Measurements from ENCODE around the gene RPS21. TPM values are rescaled to one million over a fixed set of nuclear protein-coding genes. Genes with fewer than 3 reads are reported as not detected.
A peak's percentile ranks its signal among the peaks of the same experiment; 100 is the strongest.

Gene RPS21
- total and polyA plus RNA-seq, 2 of the 13 experiments (the other 11 are each of a cell fraction or from before 2014, with no cell fraction given) = 2,647 to 11,063 TPM

DNA sequence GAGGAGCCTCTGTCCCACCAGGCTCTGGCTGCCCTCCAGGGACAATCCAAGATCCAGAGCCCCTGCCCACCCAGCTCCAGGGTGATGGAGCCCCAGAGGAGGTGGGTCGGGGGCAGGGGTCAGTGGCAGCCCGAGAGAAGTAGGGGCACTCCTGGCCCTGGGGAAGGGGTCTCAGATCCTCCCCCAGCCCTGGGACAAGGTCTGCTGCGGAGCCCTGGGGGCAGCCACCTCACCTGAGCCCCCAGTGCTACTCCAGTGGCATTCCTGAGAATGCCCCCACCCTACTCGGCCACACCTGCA is 17.1 kb upstream of the RPS21 start:
- Histone ChIP-seq H3K4me2 (ENCODE audit: low read depth, low read length) (peak overlapping the region; percentile 97), H3K4me1 (ENCODE audit: insufficient read depth, low read length) (peaks cover 75% of the 10 kb centered on the region), H3K9ac (ENCODE audit: insufficient read depth, low read depth, low read length) (peak overlapping the region; percentile 90), H3K36me3 (replicated peaks in 1 of 2; ENCODE audit: control insufficient read depth in 1 of 2, insufficient read depth in 2 of 2, low read length in 2 of 2) (no peaks in the 10 kb centered on the region), H4K20me1 (ENCODE audit: insufficient read depth, low read length) (peaks cover 13% of the 10 kb centered on the region), H3K27ac (ENCODE audit: extremely low read length, insufficient read depth, low read length) (peak overlapping the region; percentile 95), H3K4me3 (replicated peaks in 1 of 3; ENCODE audit: insufficient read depth in 1 of 3, low read depth in 2 of 3, low read length in 3 of 3) (peak overlapping the region; percentile 65 to 95 (median 91)), H2AFZ (ENCODE audit: low read length) (no peak overlapping the region), H3K27me3 (ENCODE audit: control insufficient read depth in 1 of 2, insufficient read depth in 2 of 2, low read length in 2 of 2) (no peaks in the 10 kb centered on the region), H3K79me2 (ENCODE audit: insufficient read depth, low read length) (peaks cover 22% of the 10 kb centered on the region), H3K9me3 (ENCODE audit: low read length) (no peaks in the 10 kb centered on the region)
- POLR2A ChIA-PET = interaction anchor here (0.6 to 10.1 kb wide), 12 partner anchors 13 to 584 kb away, joined by 3 to 187 read pairs (median 17); partner anchors contain the start of genes ADRM1, MTG2, OSBPL2 and RPS21
- FAIRE-seq (no peak), DNase-seq (ENCODE audit: low spot score) (no peak), ATAC-seq (no peak)
- intact Hi-C loops (cut with micrococcal nuclease; ENCODE audit: unreplicated experiment) = loop anchor here (2.0 to 10.0 kb wide), 3 partner anchors 15 to 1595 kb away; partner anchors contain the start of genes MRGBP and ZNF512B
- CTCF ChIA-PET (ENCODE audit: low intra/inter-chr PET ratio, low total read pairs) = interaction anchor here (2.5 kb wide), 1 partner anchor 68 kb away, joined by 10 read pairs; the partner anchor contains the start of gene ADRM1
- no CpG with 5 or more reads among the region's 4 CpGs for WGBS (ENCODE audit: low lambda C conversion rate)
- in situ Hi-C loops (cut with HindIII; ENCODE audit: extremely low pct_ligation_motif_present, low pct_unique_long_range_greater_than_20kb) = loop anchor here (5.0 kb wide), 1 partner anchor 67 kb away; the partner anchor contains the start of gene ADRM1
- no TSS peak for BruUV-seq (replicated peaks)
- TF ChIP-seq ZNF569 (CRISPR knock-in tag; IDR thresholded peaks at IDR 0.05; ENCODE audit: borderline replicate concordance) (no peak), ZNF121 (CRISPR knock-in tag; IDR thresholded peaks at IDR 0.05) (no peak), ZBTB38 (CRISPR knock-in tag; IDR thresholded peaks at IDR 0.05) (no peak), ZNF101 (CRISPR knock-in tag; IDR thresholded peaks at IDR 0.05; ENCODE audit: borderline replicate concordance, low read depth) (no peak), RBM39 (IDR thresholded peaks at IDR 0.05; ENCODE audit: low read depth, low read length, poor library complexity, severe bottlenecking) (no peak), ZNF644 (CRISPR knock-in tag; IDR thresholded peaks at IDR 0.05; ENCODE audit: low read depth) (no peak), ZBTB20 (CRISPR knock-in tag; IDR thresholded peaks at IDR 0.05; ENCODE audit: borderline replicate concordance, low read depth) (no peak), ZFP1 (CRISPR knock-in tag; IDR thresholded peaks at IDR 0.05) (no peak), ZFP62 (CRISPR knock-in tag; IDR thresholded peaks at IDR 0.05) (no peak), NBN (conservative IDR thresholded peaks at IDR 0.05) (no peak), ZFP82 (CRISPR knock-in tag; IDR thresholded peaks at IDR 0.05; ENCODE audit: borderline replicate concordance) (no peak), RBM22 (optimal IDR thresholded peaks at IDR 0.05; ENCODE audit: low read length) (no peak), ZNF772 (CRISPR knock-in tag; IDR thresholded peaks at IDR 0.05) (no peak)
- TF ChIP-seq, protein P1, sequence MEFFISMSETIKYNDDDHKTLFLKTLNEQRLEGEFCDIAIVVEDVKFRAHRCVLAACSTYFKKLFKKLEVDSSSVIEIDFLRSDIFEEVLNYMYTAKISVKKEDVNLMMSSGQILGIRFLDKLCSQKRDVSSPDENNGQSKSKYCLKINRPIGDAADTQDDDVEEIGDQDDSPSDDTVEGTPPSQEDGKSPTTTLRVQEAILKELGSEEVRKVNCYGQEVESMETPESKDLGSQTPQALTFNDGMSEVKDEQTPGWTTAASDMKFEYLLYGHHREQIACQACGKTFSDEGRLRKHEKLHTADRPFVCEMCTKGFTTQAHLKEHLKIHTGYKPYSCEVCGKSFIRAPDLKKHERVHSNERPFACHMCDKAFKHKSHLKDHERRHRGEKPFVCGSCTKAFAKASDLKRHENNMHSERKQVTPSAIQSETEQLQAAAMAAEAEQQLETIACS (CRISPR knock-in tag; IDR thresholded peaks at IDR 0.05) = no peak
- TF ChIP-seq, protein P2, sequence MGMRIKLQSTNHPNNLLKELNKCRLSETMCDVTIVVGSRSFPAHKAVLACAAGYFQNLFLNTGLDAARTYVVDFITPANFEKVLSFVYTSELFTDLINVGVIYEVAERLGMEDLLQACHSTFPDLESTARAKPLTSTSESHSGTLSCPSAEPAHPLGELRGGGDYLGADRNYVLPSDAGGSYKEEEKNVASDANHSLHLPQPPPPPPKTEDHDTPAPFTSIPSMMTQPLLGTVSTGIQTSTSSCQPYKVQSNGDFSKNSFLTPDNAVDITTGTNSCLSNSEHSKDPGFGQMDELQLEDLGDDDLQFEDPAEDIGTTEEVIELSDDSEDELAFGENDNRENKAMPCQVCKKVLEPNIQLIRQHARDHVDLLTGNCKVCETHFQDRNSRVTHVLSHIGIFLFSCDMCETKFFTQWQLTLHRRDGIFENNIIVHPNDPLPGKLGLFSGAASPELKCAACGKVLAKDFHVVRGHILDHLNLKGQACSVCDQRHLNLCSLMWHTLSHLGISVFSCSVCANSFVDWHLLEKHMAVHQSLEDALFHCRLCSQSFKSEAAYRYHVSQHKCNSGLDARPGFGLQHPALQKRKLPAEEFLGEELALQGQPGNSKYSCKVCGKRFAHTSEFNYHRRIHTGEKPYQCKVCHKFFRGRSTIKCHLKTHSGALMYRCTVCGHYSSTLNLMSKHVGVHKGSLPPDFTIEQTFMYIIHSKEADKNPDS (CRISPR knock-in tag; IDR thresholded peaks at IDR 0.05) = 0 out of 2 replicates have a peak, but pooled peaks have one; percentile 33
- TF ChIP-seq, protein P3, sequence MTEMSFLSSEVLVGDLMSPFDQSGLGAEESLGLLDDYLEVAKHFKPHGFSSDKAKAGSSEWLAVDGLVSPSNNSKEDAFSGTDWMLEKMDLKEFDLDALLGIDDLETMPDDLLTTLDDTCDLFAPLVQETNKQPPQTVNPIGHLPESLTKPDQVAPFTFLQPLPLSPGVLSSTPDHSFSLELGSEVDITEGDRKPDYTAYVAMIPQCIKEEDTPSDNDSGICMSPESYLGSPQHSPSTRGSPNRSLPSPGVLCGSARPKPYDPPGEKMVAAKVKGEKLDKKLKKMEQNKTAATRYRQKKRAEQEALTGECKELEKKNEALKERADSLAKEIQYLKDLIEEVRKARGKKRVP (CRISPR knock-in tag; IDR thresholded peaks at IDR 0.05) = no peak
- TF ChIP-seq, protein P4, sequence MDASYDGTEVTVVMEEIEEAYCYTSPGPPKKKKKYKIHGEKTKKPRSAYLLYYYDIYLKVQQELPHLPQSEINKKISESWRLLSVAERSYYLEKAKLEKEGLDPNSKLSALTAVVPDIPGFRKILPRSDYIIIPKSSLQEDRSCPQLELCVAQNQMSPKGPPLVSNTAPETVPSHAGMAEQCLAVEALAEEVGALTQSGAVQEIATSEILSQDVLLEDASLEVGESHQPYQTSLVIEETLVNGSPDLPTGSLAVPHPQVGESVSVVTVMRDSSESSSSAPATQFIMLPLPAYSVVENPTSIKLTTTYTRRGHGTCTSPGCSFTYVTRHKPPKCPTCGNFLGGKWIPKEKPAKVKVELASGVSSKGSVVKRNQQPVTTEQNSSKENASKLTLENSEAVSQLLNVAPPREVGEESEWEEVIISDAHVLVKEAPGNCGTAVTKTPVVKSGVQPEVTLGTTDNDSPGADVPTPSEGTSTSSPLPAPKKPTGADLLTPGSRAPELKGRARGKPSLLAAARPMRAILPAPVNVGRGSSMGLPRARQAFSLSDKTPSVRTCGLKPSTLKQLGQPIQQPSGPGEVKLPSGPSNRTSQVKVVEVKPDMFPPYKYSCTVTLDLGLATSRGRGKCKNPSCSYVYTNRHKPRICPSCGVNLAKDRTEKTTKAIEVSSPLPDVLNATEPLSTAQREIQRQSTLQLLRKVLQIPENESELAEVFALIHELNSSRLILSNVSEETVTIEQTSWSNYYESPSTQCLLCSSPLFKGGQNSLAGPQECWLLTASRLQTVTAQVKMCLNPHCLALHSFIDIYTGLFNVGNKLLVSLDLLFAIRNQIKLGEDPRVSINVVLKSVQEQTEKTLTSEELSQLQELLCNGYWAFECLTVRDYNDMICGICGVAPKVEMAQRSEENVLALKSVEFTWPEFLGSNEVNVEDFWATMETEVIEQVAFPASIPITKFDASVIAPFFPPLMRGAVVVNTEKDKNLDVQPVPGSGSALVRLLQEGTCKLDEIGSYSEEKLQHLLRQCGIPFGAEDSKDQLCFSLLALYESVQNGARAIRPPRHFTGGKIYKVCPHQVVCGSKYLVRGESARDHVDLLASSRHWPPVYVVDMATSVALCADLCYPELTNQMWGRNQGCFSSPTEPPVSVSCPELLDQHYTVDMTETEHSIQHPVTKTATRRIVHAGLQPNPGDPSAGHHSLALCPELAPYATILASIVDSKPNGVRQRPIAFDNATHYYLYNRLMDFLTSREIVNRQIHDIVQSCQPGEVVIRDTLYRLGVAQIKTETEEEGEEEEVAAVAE (CRISPR knock-in tag; IDR thresholded peaks at IDR 0.05; ENCODE audit: borderline replicate concordance) = no peak

Data from HepG2 (cell line).